ENCODE data around the gene NISCH.

Gene NISCH

GRCh38 chr3:52493232-52494017 lies 38.0 kb downstream of the NISCH start:
- no peak for DNase-seq

GRCh38 chr3:52494445-52494844 lies 39.0 kb downstream of the NISCH start:
- DNase-seq = no peak

GRCh38 chr3:52494886-52495495 lies 39.6 kb downstream of the NISCH start, which contains the start of gene STAB1:
STAB1 (plus strand) TSS chr3:52495338; CDS start chr3:52495414, 76 bp downstream.
- no peak for DNase-seq

DNA sequence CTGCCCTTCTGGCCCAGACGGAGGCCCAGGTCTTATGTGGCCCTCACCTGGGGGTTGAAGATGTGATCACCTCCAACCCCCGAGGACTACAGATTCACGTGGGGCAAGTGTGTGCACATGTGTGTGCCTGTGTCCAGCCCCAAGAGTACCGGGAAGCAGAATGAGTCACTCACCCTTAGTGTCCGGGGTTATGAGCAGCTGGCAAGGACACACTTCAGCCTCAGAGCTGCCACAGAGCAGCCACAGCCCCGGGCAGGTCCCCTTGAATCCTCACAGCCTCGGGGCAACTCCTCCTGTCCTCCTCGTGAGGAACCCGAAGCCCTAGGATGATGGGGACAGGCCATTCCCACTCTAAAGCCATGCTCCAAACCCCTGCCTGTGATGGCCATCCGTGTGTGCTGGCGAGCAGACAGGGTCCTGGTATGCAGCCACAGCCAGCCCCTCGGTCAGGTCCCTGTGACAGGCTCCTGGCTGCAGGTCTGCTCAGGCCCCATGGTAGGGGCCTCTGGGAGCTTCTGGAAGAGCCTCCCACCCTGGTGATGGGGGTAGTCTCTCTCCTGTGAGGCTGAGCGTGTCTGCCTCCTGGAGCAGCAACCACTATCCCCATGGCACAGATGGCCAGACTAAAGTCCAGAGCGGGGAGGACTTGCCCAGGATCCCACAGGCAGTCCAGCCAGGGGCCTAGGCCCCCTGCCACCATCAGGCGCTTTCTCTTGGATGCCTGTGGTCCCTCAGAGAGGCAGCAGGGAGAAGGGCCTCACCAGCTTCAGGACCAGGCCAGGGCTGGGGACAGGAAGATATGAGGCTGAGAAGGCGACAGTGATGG lies 40.6 kb downstream of the NISCH start:
- DNase-seq = no peak

DNA sequence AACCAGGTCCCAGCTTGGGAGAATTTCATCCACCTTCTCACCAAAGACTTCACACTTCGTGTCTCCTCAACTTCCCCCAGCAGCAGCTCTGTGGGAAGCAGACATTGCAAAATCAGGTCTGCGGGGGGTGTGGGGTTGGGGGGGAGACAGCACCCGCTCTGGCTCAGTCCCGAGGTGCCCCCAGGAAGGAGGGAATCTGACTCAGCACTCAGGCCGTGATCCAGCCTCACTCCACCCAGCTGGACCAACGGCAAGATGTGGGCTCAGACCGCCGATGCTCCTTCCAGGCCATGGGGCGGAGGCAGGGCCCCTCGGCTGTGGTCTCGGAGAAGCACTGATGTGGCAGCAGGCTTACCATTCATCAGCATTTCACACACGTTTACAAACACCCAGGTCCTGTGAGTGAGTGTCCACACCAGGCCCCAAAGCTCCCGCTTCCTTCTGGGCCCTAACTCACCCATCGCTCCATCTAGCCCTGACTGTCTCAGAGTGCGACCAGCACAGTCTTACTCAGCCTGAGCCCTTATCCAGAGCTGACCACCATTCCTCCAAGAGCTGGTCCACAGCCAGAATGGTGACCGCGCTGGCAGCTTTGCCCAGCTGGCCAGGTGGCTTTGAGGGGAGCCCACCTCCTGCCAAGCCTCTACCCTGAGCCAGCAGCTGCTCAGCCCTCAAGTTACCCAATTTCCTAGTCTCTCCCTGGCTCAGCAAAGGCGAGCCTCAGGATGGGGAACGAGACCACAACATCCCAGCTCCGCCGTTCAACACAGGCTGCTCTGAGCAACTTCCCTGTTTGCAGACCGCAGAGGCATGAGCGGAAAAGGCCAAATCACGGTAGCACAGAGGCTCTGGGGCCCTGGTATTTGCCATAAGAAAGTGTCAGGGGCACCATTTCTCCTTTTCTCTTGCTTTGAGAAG lies 43.0 kb downstream of the NISCH start:
- DNase-seq = no peak

GRCh38 chr3:52501046-52501445 lies 45.6 kb downstream of the NISCH start:
- DNase-seq = no peak

- DNase-seq = no peak
These were observed 46.6 kb downstream of the NISCH start for GRCh38 chr3:52502001-52502400.

DNA sequence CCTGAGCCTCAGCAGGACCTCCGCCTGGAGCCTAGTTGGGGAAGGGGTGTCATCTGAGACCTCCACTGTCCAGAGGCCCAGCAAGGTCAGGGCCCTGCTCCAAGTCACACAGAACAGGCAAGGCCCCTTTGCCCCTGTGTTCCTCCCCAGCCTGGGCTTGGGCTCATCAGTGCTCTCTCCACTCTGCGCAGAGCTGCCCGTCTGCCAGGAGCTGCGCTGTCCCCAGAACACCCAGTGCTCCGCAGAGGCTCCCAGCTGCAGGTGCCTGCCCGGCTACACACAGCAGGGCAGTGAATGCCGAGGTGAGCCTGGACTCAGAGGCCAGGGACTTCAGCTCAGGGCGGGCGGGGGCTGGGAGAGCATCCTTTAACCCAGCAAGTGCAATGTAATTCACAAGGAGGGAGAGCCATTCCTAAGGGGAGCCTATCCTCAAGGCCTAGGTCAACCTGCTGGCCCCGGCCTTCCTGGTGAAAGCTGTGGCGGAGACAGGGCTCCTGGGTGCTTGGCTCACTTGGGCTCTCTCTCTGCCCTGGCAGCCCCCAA lies 47.5 kb downstream of the NISCH start:
- DNase-seq = no peak

GRCh38 chr3:52503788-52504424 lies 48.5 kb downstream of the NISCH start:
- DNase-seq = no peak

DNA sequence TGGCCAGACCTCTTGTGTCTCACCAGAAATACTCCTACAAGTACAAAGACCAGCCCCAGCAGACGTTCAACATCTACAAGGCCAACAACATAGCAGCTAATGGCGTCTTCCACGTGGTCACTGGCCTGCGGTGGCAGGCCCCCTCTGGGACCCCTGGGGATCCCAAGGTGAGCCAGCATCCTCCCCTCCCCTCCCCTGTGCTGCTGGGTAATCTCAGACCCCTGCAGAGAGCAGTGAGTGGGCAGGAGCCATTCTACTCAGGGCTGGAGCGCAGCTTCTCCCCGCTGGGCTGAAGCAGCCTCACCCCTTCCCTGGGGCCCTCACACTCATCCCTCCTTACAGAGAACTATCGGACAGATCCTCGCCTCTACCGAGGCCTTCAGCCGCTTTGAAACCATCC lies 49.6 kb downstream of the NISCH start:
- DNase-seq = no peak

DNA sequence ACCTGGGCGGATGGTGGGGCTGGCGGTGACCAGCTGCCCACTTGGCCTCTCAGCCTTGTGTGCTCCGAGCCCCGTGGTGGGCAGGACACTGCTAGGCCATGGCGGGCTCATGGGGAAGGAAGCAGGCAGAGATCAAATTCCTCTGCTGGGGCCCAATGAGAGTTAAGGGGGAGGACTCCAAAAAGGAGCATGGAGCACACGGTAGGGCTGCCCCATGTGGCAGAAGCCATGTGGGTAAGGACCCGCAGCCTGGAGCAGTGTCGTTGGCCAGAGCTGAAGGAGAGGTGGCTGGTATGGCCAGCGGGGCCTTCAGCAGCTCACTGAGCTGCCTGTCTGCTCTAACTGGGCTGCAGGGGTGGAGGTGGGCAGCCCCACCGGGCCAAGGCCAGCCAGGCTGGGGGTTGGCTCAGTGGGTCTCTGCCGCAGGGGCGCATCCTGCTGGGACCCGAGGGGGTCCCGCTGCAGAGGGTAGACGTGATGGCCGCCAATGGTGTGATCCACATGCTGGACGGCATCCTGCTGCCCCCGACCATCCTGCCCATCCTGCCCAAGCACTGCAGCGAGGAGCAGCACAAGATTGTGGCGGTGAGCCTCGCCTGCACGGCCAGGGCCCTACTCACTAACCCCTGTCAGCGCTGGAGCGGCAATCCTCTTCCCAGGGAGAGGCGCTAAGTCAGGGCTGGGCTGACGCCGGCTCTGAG lies 51.0 kb downstream of the NISCH start:
- DNase-seq = no peak

- DNase-seq = no peak
These were observed 52.0 kb downstream of the NISCH start for GRCh38 chr3:52507359-52507758.

DNA sequence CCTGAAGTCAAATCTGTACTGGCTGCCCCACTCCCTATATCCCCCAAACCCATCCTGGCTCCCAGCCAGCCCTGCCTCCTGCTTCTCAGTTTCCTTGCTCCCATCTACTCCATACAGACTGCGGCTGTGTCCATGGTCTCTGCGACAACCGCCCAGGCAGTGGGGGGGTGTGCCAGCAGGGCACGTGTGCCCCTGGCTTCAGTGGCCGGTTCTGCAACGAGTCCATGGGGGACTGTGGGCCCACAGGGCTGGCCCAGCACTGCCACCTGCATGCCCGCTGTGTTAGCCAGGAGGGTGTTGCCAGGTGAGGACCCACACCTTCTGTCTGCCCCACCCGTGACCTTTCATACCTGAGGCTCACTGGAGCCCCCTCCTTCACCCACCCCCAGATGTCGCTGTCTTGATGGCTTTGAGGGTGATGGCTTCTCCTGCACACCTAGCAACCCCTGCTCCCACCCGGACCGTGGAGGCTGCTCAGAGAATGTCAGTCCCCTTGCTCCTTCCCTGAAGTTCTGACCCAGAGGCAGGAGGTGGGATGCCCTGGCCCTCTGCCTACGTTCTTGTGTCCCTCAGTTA lies 54.4 kb downstream of the NISCH start:
- DNase-seq = no peak

DNA sequence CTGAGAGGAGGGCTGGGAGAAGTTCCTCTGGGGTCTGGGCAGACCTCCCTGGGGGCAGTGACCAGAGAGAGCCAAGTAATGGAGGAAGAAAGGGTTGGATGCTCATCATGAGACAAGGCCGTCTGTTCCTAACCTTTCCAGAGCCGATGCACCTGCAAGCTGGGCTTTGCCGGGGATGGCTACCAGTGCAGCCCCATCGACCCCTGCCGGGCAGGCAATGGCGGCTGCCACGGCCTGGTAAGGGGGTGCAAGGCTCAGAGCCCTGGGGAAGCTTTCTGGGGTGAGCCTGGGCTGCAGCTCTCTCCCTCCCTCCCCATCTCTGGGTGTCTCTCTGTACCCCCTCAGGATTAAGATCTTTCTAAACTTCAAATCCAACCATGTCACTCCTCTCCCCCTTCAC lies 56.1 kb downstream of the NISCH start:
- no peak for DNase-seq

- no peak for DNase-seq
These were observed 56.7 kb downstream of the NISCH start for GRCh38 chr3:52512105-52512504.

DNA sequence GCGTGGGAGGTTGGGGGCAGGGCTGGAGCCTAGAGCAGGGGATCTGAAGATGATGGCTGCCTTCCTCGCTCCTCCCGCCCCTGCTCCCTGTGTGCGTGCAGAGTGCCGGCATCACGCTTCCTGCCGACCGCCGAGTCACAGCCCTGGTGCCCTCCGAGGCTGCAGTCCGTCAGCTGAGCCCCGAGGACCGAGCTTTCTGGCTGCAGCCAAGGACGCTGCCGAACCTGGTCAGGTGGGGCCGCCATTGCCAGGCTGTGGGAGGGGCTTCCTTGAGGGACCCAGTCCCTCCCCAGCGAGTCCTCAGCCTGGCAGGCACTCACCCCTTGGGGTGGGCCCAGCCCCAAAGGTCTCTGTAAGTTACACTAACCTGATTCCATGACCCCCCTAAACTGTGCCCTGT lies 57.3 kb downstream of the NISCH start:
- no peak for DNase-seq

GRCh38 chr3:52513281-52513680 lies 57.9 kb downstream of the NISCH start:
- no peak for DNase-seq

- no peak for DNase-seq
These were observed 59.2 kb downstream of the NISCH start for GRCh38 chr3:52514576-52514975.

GRCh38 chr3:52515192-52515591 lies 59.8 kb downstream of the NISCH start:
- DNase-seq = no peak

GRCh38 chr3:52516509-52517195 lies 61.2 kb downstream of the NISCH start:
- no peak for DNase-seq
